Adrenal gland (tissue), 5 donors: Measurements from ENCODE around the gene CRK.

ENCODE experiments used
- POLR2A ChIP-seq, 2 donors: fragments of 450-650 bp; IDR thresholded peaks; one replicate each; pipeline ENCODE4 v1.6.1; 2017; ENCODE audit warnings: antibody characterized with exemption in 2 of 2, mild to moderate bottlenecking in 2 of 2, moderate library complexity in 1 of 2
- TF ChIP-seq, protein P1 (sequence below), 6 experiments: fragments of 450-650 bp in 4 of 6; fragments of 200-600 bp in 2 of 6; sonication (generic) in 1 of 6; IDR thresholded peaks; 1 replicate in 5 of 6; 2 replicates in 1 of 6; pipeline versions ENCODE4 v1.5.1 to v1.8.0; 2016 to 2021; ENCODE audit warnings: antibody characterized with exemption in 6 of 6, mild to moderate bottlenecking in 2 of 6, moderate library complexity in 1 of 6
- donor health status: DM: no; HTN: no; CAD: no.

DNA sequence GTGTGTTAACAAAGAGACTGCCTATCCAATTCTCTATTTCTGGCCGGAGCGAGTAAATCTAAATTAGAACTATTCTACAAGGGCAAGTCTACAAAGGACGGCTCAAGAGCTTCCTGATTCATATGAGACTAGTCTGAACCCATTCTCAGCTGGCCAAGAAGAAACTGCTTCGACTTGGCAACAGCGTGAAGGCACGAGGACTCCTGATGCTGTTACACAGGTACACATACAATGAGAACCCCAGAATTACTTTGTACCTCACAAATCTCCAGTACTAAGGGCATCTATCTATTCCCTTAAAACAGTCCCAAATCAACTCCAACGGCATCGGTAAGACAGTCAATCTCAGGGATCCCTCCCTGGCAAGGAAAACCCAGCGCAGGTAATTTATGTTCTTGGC lies 1.5 kb downstream of the CRK start:
- TF ChIP-seq, protein P1, sequence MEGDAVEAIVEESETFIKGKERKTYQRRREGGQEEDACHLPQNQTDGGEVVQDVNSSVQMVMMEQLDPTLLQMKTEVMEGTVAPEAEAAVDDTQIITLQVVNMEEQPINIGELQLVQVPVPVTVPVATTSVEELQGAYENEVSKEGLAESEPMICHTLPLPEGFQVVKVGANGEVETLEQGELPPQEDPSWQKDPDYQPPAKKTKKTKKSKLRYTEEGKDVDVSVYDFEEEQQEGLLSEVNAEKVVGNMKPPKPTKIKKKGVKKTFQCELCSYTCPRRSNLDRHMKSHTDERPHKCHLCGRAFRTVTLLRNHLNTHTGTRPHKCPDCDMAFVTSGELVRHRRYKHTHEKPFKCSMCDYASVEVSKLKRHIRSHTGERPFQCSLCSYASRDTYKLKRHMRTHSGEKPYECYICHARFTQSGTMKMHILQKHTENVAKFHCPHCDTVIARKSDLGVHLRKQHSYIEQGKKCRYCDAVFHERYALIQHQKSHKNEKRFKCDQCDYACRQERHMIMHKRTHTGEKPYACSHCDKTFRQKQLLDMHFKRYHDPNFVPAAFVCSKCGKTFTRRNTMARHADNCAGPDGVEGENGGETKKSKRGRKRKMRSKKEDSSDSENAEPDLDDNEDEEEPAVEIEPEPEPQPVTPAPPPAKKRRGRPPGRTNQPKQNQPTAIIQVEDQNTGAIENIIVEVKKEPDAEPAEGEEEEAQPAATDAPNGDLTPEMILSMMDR (IDR thresholded peaks at IDR 0.05), result no peak
- no peak for TF ChIP-seq POLR2A (IDR thresholded peaks at IDR 0.05)
